Progenitor cell of endocrine pancreas (in vitro differentiated cells): ENCODE measurements around the gene ATRAID. TPM values are rescaled to one million over a fixed set of nuclear protein-coding genes. Genes with fewer than 3 reads are reported as not detected.
A peak's percentile ranks its signal among the peaks of the same experiment; 100 is the strongest.

ENCODE experiments used
- DNase-seq: peaks from one replicate; pipeline ENCODE4 v3.0.0; 2021; ENCODE audit warnings: low spot score; ENCODE audit not compliant: unreplicated experiment
- H3K27ac Mint-ChIP-seq: 2 replicates; pipeline ENCODE4 v1.8.0; 2021; ENCODE audit warnings: mild to moderate bottlenecking, moderate library complexity, mixed read lengths
- H3K27me3 Mint-ChIP-seq: 2 replicates; pipeline ENCODE4 v1.8.0; 2021; ENCODE audit warnings: mixed read lengths
- H3K36me3 Mint-ChIP-seq: 2 replicates; pipeline ENCODE4 v1.8.0; 2022; ENCODE audit warnings: mixed read lengths; ENCODE audit not compliant: insufficient read depth
- H3K4me1 Mint-ChIP-seq: 2 replicates; pipeline ENCODE4 v1.8.0; 2021; ENCODE audit warnings: low read depth, mixed read lengths
- H3K4me3 Mint-ChIP-seq: 2 replicates; pipeline ENCODE4 v1.8.0; 2021; ENCODE audit warnings: low read depth, mild to moderate bottlenecking, moderate library complexity, mixed read lengths
- H3K9me3 Mint-ChIP-seq: 2 replicates; pipeline ENCODE4 v1.8.0; 2021; ENCODE audit warnings: low read depth, mixed read lengths
- CTCF ChIP-seq: fragments of 200-600 bp; sonication (generic); IDR thresholded peaks from one replicate; pipeline ENCODE4 v1.5.0; 2021; ENCODE audit warnings: antibody characterized with exemption, mild to moderate bottlenecking; ENCODE audit not compliant: unreplicated experiment
- total RNA-seq: library from RNA; stranded (reverse); gene quantifications from 2 replicates; pipeline ENCODE4 v1.2.1, GENCODE V29; 2021

ATRAID gene
- total RNA-seq, 1 donor from 2014 or later, result 107 TPM

GRCh38 chr2:27217173-27218121 lies 5.6 kb downstream of the ATRAID start, which contains the start of gene CAD:
CAD (plus strand) TSS chr2:27217369; CDS start chr2:27217552, 183 bp downstream.
- Mint-ChIP-seq H3K9me3 (no peaks in the 10 kb centered on the region), H3K27me3 (no peaks in the 10 kb centered on the region), H3K4me3 (peak within 1 kb of the TSS; percentile 92), H3K36me3 (peaks cover 22% of the 10 kb centered on the region), H3K27ac (peak within 1 kb of the TSS; percentile 95), H3K4me1 (peaks cover 24% of the 10 kb centered on the region)
- DNase-seq, result peak; percentile 80
- TF ChIP-seq CTCF, result peak; percentile 9

GRCh38 chr2:27218614-27219013 lies 6.8 kb downstream of the ATRAID start:
- no peak for DNase-seq
- no peaks in the 10 kb centered on the region for H3K27me3 Mint-ChIP-seq
- peak overlapping the region; percentile 10 for H3K4me3 Mint-ChIP-seq
- no peak for TF ChIP-seq CTCF
- H3K36me3 Mint-ChIP-seq, result peaks cover 24% of the 10 kb centered on the region
- H3K9me3 Mint-ChIP-seq, result no peaks in the 10 kb centered on the region
- no peak overlapping the region for H3K27ac Mint-ChIP-seq
- peaks cover 18% of the 10 kb centered on the region for H3K4me1 Mint-ChIP-seq

GRCh38 chr2:27219091-27219490 lies 7.2 kb downstream of the ATRAID start:
- H3K27ac Mint-ChIP-seq, result no peak overlapping the region

GRCh38 chr2:27220091-27220490 lies 8.2 kb downstream of the ATRAID start:
- DNase-seq, result no peak
- Mint-ChIP-seq H3K36me3 (peaks cover 29% of the 10 kb centered on the region), H3K9me3 (no peaks in the 10 kb centered on the region), H3K27me3 (no peaks in the 10 kb centered on the region), H3K4me1 (peaks cover 17% of the 10 kb centered on the region), H3K27ac (no peak overlapping the region), H3K4me3 (no peak overlapping the region)
- TF ChIP-seq CTCF, result no peak

More at GRCh38 chr2:27219091-27219490, 7.2 kb downstream of the ATRAID start:
- Mint-ChIP-seq H3K9me3 (no peaks in the 10 kb centered on the region), H3K36me3 (peaks cover 24% of the 10 kb centered on the region), H3K4me1 (peaks cover 17% of the 10 kb centered on the region), H3K4me3 (no peak overlapping the region), H3K27me3 (no peaks in the 10 kb centered on the region)
- no peak for DNase-seq
- TF ChIP-seq CTCF, result no peak

GRCh38 chr2:27221166-27221565 lies 9.3 kb downstream of the ATRAID start:
- Mint-ChIP-seq H3K9me3 (no peaks in the 10 kb centered on the region), H3K27ac (no peak overlapping the region), H3K4me1 (peaks cover 15% of the 10 kb centered on the region), H3K36me3 (peaks cover 30% of the 10 kb centered on the region), H3K27me3 (no peaks in the 10 kb centered on the region), H3K4me3 (no peak overlapping the region)
- no peak for DNase-seq
- no peak for TF ChIP-seq CTCF
